HG03159 (cell line): ENCODE measurements around the gene PPFIBP1.
"Not testable (repeated sequence)": the region's sequence is repeated elsewhere in the genome, so short reads cannot be mapped to it uniquely, and the experiment has no call there.

Experiments
- ATAC-seq: cut with Tn5 transposase; IDR thresholded peaks from one replicate; pipeline ENCODE4 v1.9.1; 2021; ENCODE audit warnings: mild to moderate bottlenecking, moderate library complexity; ENCODE audit not compliant: unreplicated experiment

Gene PPFIBP1

DNA sequence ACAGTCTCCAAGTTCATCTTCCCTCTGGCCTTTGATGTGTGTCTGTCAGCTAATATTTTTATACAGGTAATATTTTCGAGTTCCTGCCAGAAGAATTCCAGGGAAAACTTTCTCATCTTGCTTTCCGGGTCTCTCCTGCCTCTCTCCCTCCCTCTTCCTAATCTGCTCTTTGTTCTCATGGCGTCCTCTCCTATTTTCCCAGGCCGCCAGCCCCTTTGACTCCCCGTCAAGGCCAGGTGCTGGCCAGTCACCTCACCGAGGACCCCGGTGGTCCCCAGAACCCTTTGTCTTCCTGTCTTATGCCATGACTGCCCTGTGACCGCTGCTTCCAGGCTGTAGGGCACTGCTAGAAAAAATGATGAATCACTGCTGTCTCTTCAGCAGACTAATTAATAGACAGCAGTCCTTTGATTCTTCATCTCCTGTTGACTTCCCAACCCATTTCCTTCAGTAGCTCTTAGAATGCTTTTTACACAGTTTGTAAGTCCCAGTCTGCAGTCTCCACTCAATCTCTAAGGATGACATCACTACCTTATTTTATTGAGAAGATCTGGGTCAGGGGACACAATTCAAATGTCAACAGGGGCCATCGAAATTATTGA is 40.7 kb downstream of the PPFIBP1 start:
- ATAC-seq: no peak

DNA sequence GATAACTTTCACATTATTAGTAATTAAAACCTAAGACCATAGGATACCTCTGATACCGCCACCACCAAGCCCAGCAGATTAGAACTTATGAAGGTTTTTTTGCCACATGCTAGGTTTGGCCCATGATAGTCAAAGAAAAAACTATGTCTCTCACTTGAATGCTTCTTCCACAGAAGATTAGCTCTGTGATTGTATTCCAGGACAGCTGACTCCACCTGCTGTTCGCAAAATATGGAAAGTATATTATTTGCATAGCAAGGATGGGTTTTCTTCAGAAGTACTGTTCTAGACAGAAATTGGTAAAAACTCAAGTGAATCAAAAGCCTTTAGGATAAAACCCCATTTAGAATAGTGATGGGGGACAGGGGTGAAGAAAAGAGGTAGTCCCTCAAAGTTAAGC is 42.2 kb downstream of the PPFIBP1 start:
- ATAC-seq: no peak

DNA sequence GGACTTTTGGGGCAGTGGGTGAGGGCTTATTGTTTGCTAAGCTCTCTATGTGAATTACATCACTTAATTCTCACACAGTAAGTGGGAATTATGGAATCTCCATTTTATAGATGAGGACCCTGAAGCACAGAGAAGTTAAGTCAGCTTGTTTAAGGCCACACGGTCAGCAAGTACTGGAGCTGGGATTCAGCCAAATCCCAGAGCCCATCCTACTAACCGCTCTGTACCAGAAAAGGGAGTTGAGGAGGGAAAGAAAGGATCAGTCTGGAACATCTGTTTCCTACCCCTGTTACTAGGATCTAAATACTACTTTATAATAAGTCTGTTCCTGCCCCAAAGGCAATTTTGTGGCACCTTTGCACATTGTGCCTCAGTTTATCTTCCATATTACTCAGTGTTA is 42.6 kb downstream of the PPFIBP1 start:
- no peak for ATAC-seq

DNA sequence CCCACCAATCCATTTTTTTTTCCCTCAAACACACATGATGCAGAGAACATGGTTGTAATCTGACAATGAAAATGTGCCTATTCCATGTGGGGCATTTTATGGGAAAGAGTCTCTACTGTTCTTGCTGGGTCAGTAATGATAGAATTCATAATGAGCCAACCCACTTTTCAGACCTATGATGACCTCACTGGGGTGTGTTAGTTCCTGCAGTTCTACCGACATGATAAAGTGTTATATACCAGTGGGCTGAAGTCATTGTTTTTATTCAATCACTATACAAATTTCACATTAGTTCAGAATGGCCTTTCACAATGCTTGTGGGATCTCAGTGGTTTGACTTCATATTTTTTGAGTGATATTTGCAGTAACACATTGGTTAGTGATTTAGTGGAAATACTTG is 47.5 kb downstream of the PPFIBP1 start:
- ATAC-seq: no peak

DNA sequence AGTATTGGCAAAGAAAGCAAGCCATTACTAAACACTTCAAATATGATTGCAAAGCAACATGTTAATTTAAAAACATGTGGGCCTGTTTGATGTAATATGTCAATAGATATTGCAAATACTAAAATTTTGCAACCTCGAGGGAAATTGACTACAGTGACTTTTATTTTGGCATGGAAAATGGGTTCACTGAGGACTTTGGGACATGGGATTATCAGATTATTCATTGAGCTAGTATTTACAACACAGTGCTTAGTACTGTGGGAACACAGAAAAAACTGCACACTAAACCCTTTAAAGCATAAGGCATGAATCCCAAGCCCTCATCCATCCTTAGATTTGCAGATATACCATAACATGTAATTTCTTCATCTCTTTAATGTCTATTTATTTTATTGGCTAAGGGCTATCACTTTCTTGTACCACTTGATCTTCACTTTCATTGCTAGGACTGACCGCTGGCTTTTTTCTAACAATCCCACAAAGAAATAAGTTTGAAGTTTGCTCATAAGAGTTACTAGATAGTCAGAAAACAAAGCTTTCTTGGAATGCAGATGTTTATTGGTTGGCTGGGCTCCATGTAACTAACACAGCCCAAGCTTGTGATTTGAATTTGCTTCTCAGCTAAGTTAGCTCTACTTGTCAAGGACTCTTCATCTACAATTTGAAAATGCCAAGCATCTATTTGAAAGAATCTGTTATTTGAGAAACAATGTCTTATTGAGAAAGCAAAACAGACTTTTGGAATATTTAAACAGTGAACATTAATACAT is 48.7 kb downstream of the PPFIBP1 start:
- ATAC-seq: no peak

DNA sequence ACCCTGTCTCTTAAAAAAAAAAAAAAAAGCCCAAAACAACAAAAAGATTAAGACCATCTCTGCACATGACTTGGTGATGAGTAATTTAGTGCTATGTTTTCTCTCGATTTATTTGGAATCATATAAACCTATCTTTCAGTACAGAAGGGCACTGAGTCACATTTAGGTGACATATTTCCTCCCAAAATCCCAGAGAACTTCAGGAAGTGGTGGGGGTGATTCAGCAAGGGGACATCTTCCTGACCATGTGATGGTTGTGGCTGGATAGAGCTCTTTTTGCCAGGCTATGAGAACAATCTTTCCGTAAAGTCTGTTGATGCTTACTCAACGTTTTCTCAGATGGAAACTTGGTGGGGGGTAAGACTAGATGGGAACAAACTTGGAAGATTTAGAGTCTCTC is 50.0 kb downstream of the PPFIBP1 start:
- no peak for ATAC-seq

DNA sequence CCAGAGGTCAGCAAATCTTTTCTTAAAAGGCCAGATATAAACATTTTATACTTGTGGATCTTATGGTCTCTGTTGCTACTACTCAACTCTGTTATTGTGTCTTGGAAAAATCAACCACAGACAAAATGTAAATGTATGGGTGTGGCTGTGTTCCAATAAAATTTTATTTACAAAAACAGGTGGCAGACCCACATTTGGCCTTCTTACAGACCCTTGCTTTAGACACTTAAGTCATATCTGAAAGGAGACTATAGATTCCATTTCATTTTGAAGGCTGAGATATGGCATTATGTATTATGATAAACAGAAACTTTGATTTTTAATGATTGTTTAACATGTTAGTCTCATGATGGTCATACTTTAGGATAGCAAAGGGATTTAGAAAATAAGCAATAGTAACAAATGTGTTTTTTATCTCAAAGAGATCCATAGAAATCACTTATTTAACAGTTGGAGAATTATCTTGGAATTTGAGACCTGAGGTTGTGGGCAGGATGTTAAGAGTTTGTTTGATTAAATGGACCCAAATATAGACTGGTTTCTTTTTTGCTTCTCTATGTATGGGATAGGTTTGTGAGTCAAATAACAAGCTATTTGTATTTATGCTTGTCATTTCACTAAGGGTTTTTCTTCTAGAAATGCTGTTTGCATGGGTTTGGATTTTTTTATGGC is 51.2 kb downstream of the PPFIBP1 start:
- no peak for ATAC-seq

DNA sequence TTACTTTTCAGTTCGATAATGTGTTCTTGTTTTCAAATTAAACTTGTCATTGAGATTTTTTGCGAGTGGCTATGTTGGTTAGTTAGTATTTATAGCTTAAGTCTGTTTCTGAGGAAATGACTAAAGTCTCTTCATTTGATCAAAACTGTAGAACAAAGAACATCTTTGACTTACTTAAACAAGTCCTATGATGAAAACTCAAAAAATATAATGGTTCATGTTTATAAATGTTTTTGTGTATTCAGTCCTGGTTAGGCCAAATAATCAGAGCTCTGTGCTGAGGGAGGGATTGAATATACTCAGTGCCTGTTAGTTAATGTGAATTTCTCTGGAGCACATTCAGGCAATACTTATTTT is 51.7 kb downstream of the PPFIBP1 start:
- ATAC-seq: no peak

DNA sequence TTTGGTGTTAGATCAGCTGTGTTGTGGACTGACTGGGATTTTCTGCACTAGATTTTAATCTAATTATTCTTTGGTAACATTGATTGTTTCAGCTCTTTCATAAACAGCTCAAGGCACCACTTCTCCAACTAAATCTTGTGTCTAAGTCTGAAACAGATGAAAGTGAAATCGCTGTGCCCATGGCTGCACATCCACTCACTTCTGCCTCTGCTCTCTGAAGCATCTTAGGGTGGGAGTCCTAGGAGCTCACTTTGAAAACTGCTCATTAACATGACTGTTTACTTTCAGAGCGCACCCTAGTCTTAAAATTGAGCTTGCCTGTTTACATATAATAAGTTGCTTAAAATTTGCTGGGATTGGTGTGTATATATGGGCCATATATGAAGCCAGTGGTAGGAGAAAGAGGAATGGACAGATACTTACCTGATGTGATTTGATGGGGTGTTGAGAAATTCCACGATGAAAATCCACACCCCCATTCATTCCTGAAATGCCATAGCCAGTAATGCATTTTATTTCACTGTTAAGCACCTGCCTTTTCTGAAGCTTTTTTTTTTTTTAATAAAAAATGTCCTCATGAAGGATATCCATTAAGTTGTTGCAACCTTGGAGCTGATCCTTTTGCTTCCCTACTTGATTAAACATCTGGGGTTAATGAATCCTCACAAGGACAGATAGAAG is 52.8 kb downstream of the PPFIBP1 start:
- peak; percentile 56 for ATAC-seq

DNA sequence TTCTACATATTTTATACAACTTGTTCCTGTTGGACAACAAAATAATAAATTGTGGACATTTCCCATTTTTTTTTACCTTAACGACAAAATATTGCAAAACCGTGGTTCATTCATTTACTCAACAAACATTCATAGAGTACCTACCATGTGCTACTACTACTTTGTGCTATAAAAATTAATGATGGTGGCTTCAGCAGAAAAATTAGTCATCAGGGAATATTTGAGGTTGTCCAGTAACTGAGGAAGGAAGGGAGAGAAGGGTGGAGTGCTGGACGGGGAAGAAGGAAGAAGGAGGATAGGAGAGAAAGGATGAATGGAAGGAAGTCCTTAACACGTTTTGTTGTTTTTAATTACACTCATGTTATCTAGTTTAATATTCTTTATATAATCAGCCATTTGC is 53.7 kb downstream of the PPFIBP1 start:
- ATAC-seq: no peak

DNA sequence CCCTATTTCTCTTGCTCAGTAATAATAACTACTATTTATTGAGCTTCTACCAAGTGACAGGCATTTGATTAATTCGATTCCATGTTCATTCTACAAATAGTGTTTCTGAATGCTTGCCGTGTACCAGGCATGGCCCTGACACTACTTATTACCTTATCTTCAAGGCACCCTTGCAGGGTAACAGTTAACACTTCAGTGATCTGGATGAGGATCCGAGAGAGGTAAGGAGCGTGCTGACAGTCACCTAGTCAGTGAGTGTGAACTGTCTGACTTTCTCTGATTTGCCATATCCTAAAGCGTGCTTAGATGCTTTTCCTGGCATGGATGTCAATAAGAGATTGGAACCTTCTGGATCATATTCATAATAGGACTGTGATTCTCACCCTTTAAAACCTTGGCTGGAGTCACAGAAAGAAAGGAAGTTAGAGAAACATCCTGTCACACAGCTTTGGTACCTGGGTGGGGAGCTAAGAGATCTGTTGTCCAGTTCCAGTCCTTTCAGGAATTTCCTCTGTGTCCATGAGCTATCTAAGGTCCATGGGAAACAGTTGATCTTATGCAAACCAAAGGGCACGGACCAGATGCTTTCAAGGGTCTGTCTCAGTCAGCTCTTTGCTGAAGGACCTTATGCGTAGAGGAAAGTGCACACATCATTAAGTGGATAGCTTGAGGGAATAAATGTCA is 54.8 kb downstream of the PPFIBP1 start:
- ATAC-seq: no peak

DNA sequence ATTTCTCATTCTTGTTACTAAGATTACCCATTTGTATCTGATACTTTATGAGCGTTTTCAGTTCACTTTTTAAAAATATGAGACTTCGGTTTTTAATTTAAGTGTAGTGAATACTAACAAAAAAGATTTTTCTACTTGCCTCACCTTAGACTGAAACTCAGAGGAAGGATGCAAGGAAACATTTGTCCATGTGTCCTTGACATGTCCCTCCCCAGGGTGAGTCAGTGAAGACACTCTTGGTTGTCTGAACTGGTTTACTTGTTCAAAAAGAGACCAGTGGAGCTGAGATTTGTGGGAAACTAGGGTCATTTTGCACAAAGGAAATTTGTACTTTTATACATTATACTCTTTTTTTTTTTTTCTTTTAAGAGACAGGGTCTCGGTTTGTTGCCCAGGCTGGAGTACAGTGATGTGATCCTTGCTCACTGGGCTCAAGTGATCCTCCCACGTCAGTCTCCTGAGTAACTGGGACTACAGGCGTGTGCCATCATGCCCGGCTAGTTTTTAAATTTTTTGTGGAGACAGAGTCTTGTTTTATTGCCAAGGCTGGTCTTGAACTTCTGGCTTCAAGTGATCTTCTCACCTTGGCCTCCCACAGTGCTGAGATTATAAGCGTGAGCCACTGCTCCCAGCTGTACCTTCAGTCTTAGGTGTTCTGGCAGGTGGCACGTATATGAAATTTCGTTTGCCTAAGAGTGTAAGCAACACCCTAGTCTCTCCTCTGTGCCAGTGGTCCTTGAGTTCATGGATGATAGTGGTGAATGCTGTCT is 56.7 kb downstream of the PPFIBP1 start:
- no peak for ATAC-seq

DNA sequence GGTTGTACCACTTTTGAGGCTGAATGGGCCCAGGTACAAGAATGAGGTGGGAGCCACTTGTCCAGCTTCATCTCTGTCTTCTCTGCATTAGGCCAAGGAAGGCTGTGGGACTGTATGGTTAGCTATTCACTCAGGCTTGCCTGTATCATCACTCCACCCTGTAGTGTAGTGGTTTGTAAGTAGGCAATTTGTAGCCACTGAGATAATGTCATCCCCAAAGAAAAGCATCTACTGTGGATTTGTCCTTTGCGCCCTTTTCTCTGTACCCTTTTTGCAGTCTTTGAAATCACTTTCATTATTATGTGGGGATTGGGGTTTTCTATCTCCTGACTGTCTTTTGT is 57.3 kb downstream of the PPFIBP1 start:
- ATAC-seq: not testable (repeated sequence)

DNA sequence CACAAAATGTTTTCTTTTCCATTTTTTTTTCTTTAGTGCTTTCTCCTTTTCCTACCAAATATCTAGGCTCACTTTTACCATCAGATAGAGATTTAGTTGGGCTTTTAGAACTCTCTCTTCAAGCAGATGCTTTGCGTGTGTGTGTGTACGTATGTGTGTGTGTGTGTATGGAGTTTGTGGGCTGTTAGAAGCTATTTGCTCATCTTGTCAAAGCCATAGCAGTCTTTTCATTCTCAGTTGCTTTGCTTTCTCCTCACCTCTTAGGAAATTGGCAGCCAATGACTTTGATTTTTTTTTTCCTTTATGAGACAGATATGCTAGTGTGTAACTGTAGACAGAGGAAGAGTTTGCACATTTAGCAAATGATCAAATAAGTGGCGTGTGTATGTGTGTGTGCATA is 57.8 kb downstream of the PPFIBP1 start:
- ATAC-seq: not testable (repeated sequence)

DNA sequence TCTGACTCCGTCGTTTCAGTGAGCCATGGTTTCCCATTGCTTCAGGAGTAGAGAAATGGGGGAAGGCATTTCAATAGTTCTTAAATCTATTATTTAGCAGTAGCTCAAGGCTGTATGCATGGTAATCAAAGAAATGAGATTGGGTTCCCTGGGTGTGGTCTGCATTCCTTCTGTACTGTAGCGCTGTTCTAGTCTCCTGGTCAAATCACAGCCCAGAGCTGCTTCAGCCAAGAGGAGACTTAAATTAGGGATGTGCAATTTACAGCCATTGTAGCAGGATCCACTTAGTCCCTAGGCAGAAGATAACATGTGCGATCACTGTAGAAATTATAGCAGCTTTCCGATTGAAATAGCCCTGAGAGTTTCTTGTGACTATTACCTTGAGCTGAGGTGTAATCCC is 58.4 kb downstream of the PPFIBP1 start:
- ATAC-seq: not testable (repeated sequence)

DNA sequence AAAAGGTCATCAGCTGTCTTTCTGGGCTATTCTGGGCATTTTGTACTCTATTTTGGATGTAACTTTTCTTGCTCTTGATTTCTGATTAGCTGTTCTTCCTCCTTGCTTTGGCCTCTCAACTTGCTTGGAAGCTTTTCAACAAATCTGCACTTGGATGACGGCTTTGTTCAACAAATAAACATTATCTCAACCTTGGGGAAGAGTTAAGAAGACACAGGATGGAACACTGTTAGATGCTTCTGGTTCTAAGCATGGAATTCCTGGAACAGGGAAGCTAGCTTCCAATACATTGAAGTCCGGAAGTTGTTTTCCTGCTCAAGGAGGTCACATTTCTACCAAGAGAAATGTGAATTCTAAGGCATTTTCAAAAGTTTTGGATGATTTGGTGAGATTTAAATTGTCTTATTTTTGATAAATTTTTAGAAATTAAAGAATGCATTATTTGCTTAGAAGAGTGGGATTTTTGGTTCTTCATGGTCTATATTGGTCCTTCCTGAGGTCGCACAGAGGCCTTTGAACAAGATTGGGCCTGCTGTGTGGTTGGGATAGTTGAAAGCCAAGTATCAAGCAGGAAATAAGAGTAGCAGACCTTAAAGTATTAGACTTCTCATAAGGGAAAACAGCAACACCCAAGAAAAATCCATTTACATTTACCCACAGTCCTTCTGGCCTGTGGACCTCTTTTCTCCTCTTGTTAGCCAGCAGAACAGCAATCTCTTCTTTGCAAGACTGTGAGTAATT is 59.2 kb downstream of the PPFIBP1 start:
- no peak for ATAC-seq

DNA sequence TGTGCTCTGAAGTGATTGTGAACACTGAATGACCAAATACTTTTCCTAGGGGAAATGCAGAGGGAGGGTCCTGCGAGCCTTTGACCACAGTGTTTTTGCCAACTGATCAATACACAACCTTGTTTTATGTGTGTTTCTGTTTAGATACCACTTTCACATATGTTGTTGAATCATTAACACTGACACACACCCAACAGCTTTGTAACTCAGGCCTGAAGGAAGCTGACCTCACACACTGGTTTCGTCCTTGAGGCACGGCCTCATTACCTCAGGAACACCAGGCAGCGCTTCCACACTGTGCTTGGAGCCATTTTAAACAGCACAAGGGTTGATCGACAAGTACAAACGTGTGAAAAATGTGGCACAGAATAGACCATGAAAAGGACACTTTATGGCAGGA is 60.0 kb downstream of the PPFIBP1 start:
- no peak for ATAC-seq

DNA sequence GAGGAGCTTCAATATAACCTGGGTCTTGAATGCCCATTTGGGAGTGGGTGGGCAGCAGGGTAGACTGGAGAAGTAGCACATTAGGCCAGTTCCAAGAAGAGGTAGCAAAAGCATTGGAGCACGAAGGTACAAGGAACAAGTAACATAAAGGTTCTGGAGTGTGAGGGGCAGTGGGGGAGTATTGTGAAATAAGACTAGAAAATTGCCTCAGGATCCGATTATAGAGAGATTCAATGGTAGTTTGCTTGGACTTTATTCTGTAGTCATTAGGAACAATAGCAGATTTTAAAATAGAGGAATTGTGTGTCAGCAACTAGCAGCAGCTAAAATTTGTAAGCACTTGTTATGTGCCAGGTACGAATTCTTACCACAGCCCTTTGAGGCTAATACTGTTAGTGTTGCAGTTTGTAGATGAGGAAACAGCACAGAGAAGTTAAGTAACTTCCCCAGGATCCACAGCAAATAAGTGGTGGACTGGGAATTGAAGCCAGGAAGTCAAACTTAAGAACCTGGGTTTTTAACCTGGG is 61.8 kb downstream of the PPFIBP1 start:
- ATAC-seq: no peak

DNA sequence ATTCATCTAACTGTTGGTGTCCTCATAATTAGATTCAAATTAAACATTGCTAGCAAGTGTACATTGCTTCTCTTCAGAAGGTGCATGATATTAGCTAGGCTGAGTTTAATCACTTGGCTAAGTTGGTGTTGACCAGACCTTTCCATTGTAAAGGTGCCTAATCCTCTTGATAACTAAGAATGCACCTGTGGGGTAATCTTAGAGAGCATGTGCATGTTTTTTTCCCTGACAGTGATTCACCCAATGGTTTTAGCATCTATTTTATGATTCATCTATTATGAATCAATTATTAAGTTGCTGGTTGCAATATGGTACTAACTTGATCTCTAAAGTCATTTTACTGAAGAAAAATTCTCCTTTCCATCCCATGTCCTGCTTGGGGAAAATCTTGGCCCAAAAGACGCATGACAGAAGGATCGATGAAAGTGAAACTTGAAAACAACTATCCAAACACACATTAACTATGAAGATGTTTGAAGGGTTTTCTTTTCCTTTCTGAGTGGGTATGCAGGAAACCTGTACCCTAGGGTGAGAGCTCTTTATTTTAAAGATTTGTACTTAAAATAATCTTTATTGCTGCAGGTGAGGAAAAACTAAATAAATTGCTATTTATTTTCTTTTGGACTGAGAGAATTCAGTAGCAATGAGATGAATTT is 64.2 kb downstream of the PPFIBP1 start:
- ATAC-seq: not testable (repeated sequence)
